ENCODE data around the gene ACER3. TPM values are rescaled to one million over a fixed set of nuclear protein-coding genes. Genes with fewer than 3 reads are reported as not detected.

Gene ACER3
- total RNA-seq, 4 donors from 2014 or later = 19.0 to 26.6 (median 22.0) TPM

DNA sequence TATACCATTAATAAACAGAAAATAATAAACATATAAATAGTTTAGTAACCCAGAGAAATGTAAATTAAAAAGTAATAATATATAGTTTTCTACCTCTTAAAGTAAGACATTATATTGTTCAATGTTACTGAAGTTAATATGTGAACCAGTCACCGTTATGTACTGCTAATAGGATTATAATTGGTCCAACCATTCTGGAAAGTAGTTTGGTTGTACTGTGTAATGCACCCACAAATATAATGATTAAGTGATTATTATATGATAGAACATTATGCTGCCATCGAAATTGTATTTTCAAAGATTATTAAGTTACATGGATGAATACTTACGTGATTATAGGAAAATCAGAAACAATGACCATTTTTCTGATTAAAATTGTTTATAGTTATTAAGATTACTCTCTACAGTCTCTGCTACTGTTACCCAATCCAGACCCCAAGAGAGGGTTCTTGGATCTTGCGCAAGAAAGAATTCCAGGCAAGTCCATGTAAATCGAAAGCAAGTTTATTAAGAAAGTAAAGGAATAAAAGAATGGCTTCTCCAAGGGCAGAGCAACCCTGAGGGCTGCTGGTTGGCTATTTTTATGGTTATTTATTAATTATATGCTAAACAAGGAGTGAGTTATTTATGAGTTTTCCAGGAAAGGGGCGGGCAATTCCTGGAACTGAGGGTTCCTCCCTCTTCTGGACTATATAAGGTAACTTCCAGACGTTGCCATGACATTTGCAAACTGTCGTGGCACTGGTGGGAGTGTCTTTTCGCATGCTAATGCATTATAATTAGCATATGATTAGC is 50.1 kb downstream of the ACER3 start:
- DNase-seq (ENCODE audit: low spot score) (no peak), ATAC-seq (ENCODE audit: low FRiP score) (no peak)
- TF ChIP-seq, protein P1, sequence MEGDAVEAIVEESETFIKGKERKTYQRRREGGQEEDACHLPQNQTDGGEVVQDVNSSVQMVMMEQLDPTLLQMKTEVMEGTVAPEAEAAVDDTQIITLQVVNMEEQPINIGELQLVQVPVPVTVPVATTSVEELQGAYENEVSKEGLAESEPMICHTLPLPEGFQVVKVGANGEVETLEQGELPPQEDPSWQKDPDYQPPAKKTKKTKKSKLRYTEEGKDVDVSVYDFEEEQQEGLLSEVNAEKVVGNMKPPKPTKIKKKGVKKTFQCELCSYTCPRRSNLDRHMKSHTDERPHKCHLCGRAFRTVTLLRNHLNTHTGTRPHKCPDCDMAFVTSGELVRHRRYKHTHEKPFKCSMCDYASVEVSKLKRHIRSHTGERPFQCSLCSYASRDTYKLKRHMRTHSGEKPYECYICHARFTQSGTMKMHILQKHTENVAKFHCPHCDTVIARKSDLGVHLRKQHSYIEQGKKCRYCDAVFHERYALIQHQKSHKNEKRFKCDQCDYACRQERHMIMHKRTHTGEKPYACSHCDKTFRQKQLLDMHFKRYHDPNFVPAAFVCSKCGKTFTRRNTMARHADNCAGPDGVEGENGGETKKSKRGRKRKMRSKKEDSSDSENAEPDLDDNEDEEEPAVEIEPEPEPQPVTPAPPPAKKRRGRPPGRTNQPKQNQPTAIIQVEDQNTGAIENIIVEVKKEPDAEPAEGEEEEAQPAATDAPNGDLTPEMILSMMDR (IDR thresholded peaks at IDR 0.05) = no peak

DNA sequence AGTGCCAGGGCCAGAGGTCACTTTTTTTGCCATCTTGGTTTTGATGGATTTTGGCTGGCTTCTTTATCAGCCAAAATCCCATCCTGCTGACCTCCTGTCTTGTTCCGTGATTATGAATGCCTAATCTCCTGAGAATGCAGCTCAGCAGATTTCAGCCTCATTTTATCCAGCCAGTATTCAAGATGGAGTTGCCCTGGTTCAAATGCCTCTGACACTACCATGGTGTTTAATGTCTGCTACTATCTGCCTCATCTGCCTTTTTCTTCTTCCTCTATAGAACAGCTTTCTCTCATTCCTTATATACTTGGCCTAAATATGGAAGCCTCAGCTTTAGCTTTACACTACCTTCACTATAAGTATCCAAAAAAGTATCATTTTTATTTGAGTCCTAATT is 50.7 kb downstream of the ACER3 start:
- TF ChIP-seq, protein P1 (IDR thresholded peaks at IDR 0.05) = no peak
- DNase-seq (ENCODE audit: low spot score) (no peak), ATAC-seq (ENCODE audit: low FRiP score) (no peak)

DNA sequence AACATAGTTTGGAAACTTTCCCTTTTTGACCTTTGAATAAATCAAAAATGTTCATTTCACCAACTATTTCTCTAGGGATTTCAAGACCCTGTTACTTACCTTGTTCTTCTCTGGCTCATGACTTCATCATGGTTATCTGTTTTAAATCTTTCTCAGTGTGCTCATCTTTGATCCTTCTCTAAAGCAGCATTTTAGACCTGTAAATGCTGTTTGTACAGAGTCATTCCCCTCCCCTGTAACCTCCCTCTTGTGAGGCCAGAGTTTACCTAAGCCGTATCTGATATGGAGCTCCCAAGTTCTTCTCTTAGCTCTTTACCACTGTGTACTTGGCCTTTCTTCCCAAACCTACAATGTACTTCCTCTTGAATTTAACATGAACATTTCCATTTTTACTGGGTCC is 56.0 kb downstream of the ACER3 start:
- TF ChIP-seq, protein P1 (IDR thresholded peaks at IDR 0.05) = no peak
- ATAC-seq (ENCODE audit: low FRiP score) = no peak
- no peak for DNase-seq (ENCODE audit: low spot score)

DNA sequence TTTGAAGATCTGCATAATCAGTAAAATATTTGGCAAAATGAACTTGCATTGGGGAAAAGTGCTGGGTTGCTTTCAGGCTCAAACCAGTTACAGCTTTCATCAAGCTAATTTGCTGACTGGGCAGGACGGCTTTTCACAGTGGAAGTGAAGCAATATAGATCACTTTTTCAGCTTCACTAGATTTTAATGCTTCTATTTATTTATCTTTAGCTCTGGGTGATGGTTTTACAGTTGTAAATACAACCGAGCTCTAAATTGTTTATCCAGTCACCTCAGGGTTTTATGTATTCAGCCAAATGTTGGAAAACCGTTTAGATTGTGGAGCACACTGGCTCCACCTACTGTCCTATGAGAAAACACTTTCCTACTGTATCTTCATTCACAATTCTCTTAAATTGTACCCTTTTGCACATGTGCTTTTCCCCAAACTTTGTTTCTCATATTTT is 58.2 kb downstream of the ACER3 start:
- DNase-seq (ENCODE audit: low spot score) = no peak
- TF ChIP-seq, protein P1 (IDR thresholded peaks at IDR 0.05) = no peak
- ATAC-seq (ENCODE audit: low FRiP score) = peak; percentile 66

DNA sequence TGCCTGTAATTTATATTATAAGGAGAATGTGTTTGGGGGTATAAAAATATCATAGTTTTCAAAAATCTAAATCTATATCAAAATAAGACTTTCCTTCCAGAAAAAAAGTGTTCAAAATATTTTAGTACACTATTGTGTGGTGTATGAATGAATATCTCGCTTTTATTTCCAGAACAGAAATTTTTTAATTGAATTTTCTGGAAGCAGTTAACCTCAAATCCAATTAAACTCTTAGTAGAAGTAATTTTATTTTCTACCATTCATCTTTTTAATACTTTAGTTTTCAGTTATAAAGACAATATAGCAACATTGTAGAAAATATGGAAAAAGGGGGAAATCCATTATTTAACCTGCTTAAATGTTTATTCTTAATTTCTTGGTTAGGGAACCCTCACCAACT is 58.7 kb downstream of the ACER3 start:
- DNase-seq (ENCODE audit: low spot score) (no peak), ATAC-seq (ENCODE audit: low FRiP score) (no peak)
- TF ChIP-seq, protein P1 (IDR thresholded peaks at IDR 0.05) = no peak

DNA sequence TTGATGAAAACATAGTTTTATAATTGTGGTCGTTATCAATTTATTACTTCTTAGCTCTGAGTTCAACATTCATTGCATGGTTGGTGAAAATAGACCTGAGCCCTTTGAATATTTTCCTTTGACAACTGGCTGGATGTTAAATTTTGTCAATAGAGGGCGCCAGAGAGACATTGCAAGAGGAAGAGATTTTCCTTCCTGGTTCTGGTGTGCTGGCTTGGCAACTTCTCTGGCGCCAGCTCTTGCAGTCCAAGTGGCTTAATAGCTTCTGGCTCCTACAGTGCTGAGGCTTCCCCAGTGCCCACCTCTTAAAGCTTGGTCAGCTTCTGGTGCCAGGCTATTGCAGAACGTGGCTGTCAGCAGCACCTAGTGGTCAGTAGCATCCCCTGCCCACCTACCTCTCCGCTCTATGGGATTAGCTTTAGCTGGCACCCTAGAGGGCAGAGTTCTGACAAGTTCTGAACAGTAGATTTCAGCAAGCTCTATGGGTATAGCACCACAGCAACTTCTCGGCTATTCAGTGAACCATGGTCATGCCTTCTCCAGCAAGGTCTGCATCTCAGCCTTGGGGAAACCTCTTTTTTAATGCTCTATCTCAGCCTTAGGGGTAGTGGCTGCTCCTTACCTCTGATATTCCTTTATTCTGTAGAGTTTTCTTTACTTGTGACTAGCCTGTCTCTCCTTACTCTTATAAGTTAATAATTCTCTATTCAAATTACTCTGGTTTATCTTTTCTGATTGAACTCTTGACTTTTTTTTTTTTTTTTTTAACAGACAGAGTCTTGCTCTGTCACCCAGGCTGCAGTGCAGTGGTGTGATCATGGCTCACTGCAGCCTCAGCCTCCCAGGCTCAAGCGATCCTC is 59.4 kb downstream of the ACER3 start:
- ATAC-seq (ENCODE audit: low FRiP score) = peak; percentile 48
- TF ChIP-seq, protein P1 (IDR thresholded peaks at IDR 0.05) = peak in 2 of 3 donors; percentile 14 to 36
- peak; percentile 37 for DNase-seq (ENCODE audit: low spot score)

All from omental fat pad (tissue), 4 donors.